A549 (cell line): ENCODE data around the gene SETD2. TPM values are rescaled to one million over a fixed set of nuclear protein-coding genes. Genes with fewer than 3 reads are reported as not detected.

Experiments
- ATAC-seq, 2 experiments: fragments of 200-7000 bp in 1 of 2; fragments of >200 bp in 1 of 2; cut with Nextera tagmentation in 1 of 2; cut with Tn5 transposase in 1 of 2; 3 replicates each; pipeline versions ENCODE4 v1.8.0 to v1.9.1; 2018 to 2020; ENCODE audit warnings: mild to moderate bottlenecking in 1 of 2, moderate library complexity in 1 of 2
- CTCF ChIA-PET: fragments of 300-600 bp; sonication (Branson Sonifier 250); formaldehyde crosslinking; extraction: SDS; loops from one replicate; lab custom pipeline; 2021; ENCODE audit warnings: antibody characterized with exemption, inconsistent platforms; lab: Yijun Ruan, JAX
- POLR2A ChIA-PET: fragments of 350-600 bp; formaldehyde crosslinking; extraction: SDS; loops from one replicate; lab custom pipeline; 2021; ENCODE audit warnings: antibody characterized with exemption, inconsistent platforms; lab: Yijun Ruan, JAX
- DNase-seq, 2 experiments: peaks; one replicate each; pipeline versions ENCODE4 v3.0.0 to v3.0.0-alpha.2; 2011 to 2016; ENCODE audit warnings: low read depth in 1 of 2, low spot score in 1 of 2
- FAIRE-seq: peaks from 2 replicates; lab custom pipeline; 2011; peaks lifted over from hg19 to GRCh38; lab: Jason Lieb, UNC
- H3K27ac ChIP-seq, 2 experiments: fragments of >200 bp; sonication (Bioruptor Twin); formaldehyde crosslinking; 3 replicates each; pipeline ENCODE4 v1.5.1; 2016 to 2017
- H3K4me1 ChIP-seq: fragments of >200 bp; sonication (Bioruptor Twin); formaldehyde crosslinking; 3 replicates; pipeline ENCODE4 v1.6.1; 2016
- H3K4me2 ChIP-seq: fragments of >200 bp; sonication (Bioruptor Twin); formaldehyde crosslinking; 3 replicates; pipeline ENCODE4 v1.6.1; 2016
- H3K4me3 ChIP-seq: fragments of >200 bp; sonication (Bioruptor Twin); formaldehyde crosslinking; 3 replicates; pipeline ENCODE4 v1.5.1; 2016
- H3K9me3 ChIP-seq: fragments of >200 bp; sonication (Bioruptor Twin); formaldehyde crosslinking; 3 replicates; pipeline ENCODE4 v1.6.1; 2016
- BHLHE40 ChIP-seq: IDR thresholded peaks from 2 replicates; pipeline ENCODE4 v1.6.1; 2012; ENCODE audit warnings: low read depth, low read length, inconsistent platforms
- CEBPB ChIP-seq, 2 experiments: fragments of >200 bp in 1 of 2; sonication (Bioruptor Twin) in 1 of 2; formaldehyde crosslinking in 1 of 2; IDR thresholded peaks; 2 replicates each; pipeline ENCODE4 v1.6.1; 2012 to 2016
- EHMT2 ChIP-seq: fragments of 200-600 bp; sonication (generic); IDR thresholded peaks from 2 replicates; pipeline ENCODE4 v1.6.1; 2016; ENCODE audit warnings: antibody characterized with exemption, low read depth, mild to moderate bottlenecking, moderate library complexity
- FOSL2 ChIP-seq, 2 experiments: fragments of 450-650 bp in 1 of 2; fragments of >200 bp in 1 of 2; sonication (Bioruptor Twin) in 1 of 2; formaldehyde crosslinking; IDR thresholded peaks; 2 replicates each; pipeline versions ENCODE4 v1.5.0 to v1.6.1; 2016 to 2020; ENCODE audit warnings: mild to moderate bottlenecking in 1 of 2, moderate library complexity in 1 of 2
- HDAC2 ChIP-seq: fragments of 200-600 bp; sonication (generic); IDR thresholded peaks from 2 replicates; pipeline ENCODE4 v1.6.1; 2016
- HOXA7 ChIP-seq: fragments of 250-450 bp; sonication (Bioruptor Pico); IDR thresholded peaks from 2 replicates; pipeline ENCODE4 v1.5.0; 2020; ENCODE audit warnings: mild to moderate bottlenecking, moderate library complexity
- HOXB5 ChIP-seq: fragments of 250-450 bp; sonication (Bioruptor Pico); IDR thresholded peaks from 2 replicates; pipeline ENCODE4 v1.5.0; 2020; ENCODE audit warnings: mild to moderate bottlenecking, moderate library complexity
- JUNB ChIP-seq: fragments of >200 bp; sonication (Bioruptor Twin); formaldehyde crosslinking; IDR thresholded peaks from 2 replicates; pipeline ENCODE4 v1.6.1; 2016
- KDM5A ChIP-seq: fragments of 200-600 bp; sonication (generic); IDR thresholded peaks from 2 replicates; pipeline ENCODE4 v1.6.1; 2016; ENCODE audit warnings: antibody characterized with exemption, mild to moderate bottlenecking
- MAFK ChIP-seq: fragments of 450-650 bp; IDR thresholded peaks from 2 replicates; pipeline ENCODE4 v1.6.1; 2014; ENCODE audit not compliant: partially characterized antibody
- MYC ChIP-seq: IDR thresholded peaks from 2 replicates; pipeline ENCODE4 v1.6.1; 2012; ENCODE audit warnings: mild to moderate bottlenecking, inconsistent platforms, low read length, improper control_type of control experiment, borderline replicate concordance
- NFE2L2 ChIP-seq: fragments of 150-350 bp; conservative IDR thresholded peaks from 2 replicates; pipeline ENCODE4 v1.6.1; 2014; ENCODE audit warnings: low read length
- RAD21 ChIP-seq, 2 experiments: fragments of >200 bp in 1 of 2; sonication (Bioruptor Twin) in 1 of 2; formaldehyde crosslinking in 1 of 2; IDR thresholded peaks in 1 of 2; conservative IDR thresholded peaks in 1 of 2; 2 replicates in 1 of 2; 3 replicates in 1 of 2; pipeline ENCODE4 v1.6.1; 2012 to 2018; ENCODE audit warnings: inconsistent platforms in 1 of 2
- RARB ChIP-seq: fragments of 250-450 bp; sonication (Bioruptor Pico); IDR thresholded peaks from 2 replicates; pipeline ENCODE4 v1.8.0; 2021; ENCODE audit warnings: mild to moderate bottlenecking, moderate library complexity
- SREBF2 ChIP-seq: fragments of 450-650 bp; IDR thresholded peaks from 2 replicates; pipeline ENCODE4 v1.6.1; 2014; ENCODE audit warnings: mild to moderate bottlenecking, moderate library complexity
- TFCP2L1 ChIP-seq: fragments of 250-450 bp; sonication (Bioruptor Pico); IDR thresholded peaks from 2 replicates; pipeline ENCODE4 v1.5.0; 2021; ENCODE audit warnings: mild to moderate bottlenecking
- ZC3H11A ChIP-seq: fragments of 450-650 bp; IDR thresholded peaks from 2 replicates; pipeline ENCODE4 v1.6.1; 2014; ENCODE audit warnings: antibody characterized with exemption, mild to moderate bottlenecking
- ZFP36 ChIP-seq: fragments of 450-650 bp; IDR thresholded peaks from 2 replicates; pipeline ENCODE4 v1.6.1; 2014; ENCODE audit warnings: borderline replicate concordance; ENCODE audit not compliant: partially characterized antibody
- WGBS: methylation state at CpG from one replicate; pipeline ENCODE4 v1.1.6; 2017; ENCODE audit errors: missing lambda C conversion rate; 5-methylcytosine and 5-hydroxymethylcytosine counted together
- polyA plus RNA-seq, 4 experiments: library from polyadenylated mRNA; depleted of rRNA in 3 of 4; stranded (reverse); fragments of >200 nt; fragmentation: RNase III in 1 of 4; extraction: RNeasy Plus Mini Kit Qiagen cat#74134 plus additional on column Dnase treatment in 1 of 4; gene quantifications; 2 replicates in 3 of 4; 3 replicates in 1 of 4; pipeline ENCODE4 v1.2.3, GENCODE V29; 2011 to 2017
- TF ChIP-seq, protein P1 (sequence below): fragments of 450-650 bp; IDR thresholded peaks from 2 replicates; pipeline ENCODE4 v1.6.1; 2014; ENCODE audit warnings: antibody characterized with exemption
- TF ChIP-seq, protein P2 (sequence below): fragments of >200 bp; sonication (Bioruptor Twin); formaldehyde crosslinking; IDR thresholded peaks from 3 replicates; pipeline ENCODE4 v1.6.1; 2016
- TF ChIP-seq, protein P3 (sequence below): IDR thresholded peaks from 2 replicates; pipeline ENCODE4 v1.6.1; 2012

SETD2 gene
- polyA plus RNA-seq, 2 of the 4 experiments (the other 2 are of a cell fraction), result 16.8 to 26.1 TPM

- TF ChIP-seq, protein P1, sequence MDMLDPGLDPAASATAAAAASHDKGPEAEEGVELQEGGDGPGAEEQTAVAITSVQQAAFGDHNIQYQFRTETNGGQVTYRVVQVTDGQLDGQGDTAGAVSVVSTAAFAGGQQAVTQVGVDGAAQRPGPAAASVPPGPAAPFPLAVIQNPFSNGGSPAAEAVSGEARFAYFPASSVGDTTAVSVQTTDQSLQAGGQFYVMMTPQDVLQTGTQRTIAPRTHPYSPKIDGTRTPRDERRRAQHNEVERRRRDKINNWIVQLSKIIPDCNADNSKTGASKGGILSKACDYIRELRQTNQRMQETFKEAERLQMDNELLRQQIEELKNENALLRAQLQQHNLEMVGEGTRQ, result no peak
- TF ChIP-seq EHMT2 (no peak), RARB (no peak), MYC (no peak), NFE2L2 (no peak)
These were observed 11.3 kb downstream of the SETD2 start (continued) for GRCh38 chr3:47152578-47152977.

GRCh38 chr3:47151836-47152235 is 12.1 kb downstream of the SETD2 start:
- Histone ChIP-seq H3K4me3 (no peak overlapping the region), H3K27ac (no peak overlapping the region), H3K9me3 (no peaks in the 10 kb centered on the region)
- POLR2A ChIA-PET, result no interaction called here
- FAIRE-seq (no peak), DNase-seq (no peak), ATAC-seq (no peak)
- TF ChIP-seq JUNB, result no peak
- no peak for TF ChIP-seq KDM5A
- no peak for TF ChIP-seq FOSL2 (IDR thresholded peaks at IDR 0.05)
- TF ChIP-seq FOSL2 (CRISPR knock-in tag; IDR thresholded peaks at IDR 0.05), result no peak
- TF ChIP-seq ZFP36, result no peak
- TF ChIP-seq, protein P2, sequence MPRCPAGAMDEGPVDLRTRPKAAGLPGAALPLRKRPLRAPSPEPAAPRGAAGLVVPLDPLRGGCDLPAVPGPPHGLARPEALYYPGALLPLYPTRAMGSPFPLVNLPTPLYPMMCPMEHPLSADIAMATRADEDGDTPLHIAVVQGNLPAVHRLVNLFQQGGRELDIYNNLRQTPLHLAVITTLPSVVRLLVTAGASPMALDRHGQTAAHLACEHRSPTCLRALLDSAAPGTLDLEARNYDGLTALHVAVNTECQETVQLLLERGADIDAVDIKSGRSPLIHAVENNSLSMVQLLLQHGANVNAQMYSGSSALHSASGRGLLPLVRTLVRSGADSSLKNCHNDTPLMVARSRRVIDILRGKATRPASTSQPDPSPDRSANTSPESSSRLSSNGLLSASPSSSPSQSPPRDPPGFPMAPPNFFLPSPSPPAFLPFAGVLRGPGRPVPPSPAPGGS, result no peak
- TF ChIP-seq HOXB5, result no peak
- TF ChIP-seq HDAC2, result no peak
- TF ChIP-seq, protein P3, sequence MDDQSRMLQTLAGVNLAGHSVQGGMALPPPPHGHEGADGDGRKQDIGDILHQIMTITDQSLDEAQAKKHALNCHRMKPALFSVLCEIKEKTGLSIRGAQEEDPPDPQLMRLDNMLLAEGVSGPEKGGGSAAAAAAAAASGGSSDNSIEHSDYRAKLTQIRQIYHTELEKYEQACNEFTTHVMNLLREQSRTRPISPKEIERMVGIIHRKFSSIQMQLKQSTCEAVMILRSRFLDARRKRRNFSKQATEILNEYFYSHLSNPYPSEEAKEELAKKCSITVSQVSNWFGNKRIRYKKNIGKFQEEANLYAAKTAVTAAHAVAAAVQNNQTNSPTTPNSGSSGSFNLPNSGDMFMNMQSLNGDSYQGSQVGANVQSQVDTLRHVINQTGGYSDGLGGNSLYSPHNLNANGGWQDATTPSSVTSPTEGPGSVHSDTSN, result no peak
- no peak for TF ChIP-seq CEBPB (IDR thresholded peaks at IDR 0.05)
- TF ChIP-seq TFCP2L1 (CRISPR knock-in tag), result no peak
- TF ChIP-seq, all 56 proteins: peak for 0
- CTCF ChIA-PET, result no interaction called here
- 89% methylated on average over 1 of the region's 1 CpG for WGBS
- H3K4me1 ChIP-seq, result peaks cover 14% of the 10 kb centered on the region; the same call in 1 of the 3 replicates
- no peak overlapping the region for H3K4me2 ChIP-seq

- 32% methylated on average over 2 of the region's 2 CpGs for WGBS
- ChIA-PET CTCF (interaction anchor here (0.6 kb wide), 1 partner anchor 84 kb away, joined by 3 read pairs; no protein-coding TSS in a partner anchor), POLR2A (no interaction called here)
- H3K4me2 ChIP-seq, result no peak overlapping the region
- no peak overlapping the region for H3K4me3 ChIP-seq
- DNase-seq (no peak), ATAC-seq (no peak), FAIRE-seq (no peak)
- H3K4me1 ChIP-seq, result peaks cover 11% of the 10 kb centered on the region; the same call in 1 of the 3 replicates
- no peak for TF ChIP-seq RAD21 (conservative IDR thresholded peaks at IDR 0.05 in 1 of 2, IDR thresholded peaks at IDR 0.05 in 1 of 2)
- TF ChIP-seq ZC3H11A, result no peak
- no peak for TF ChIP-seq HOXA7
- no peak for TF ChIP-seq SREBF2
- no peak for TF ChIP-seq BHLHE40
- no peak for TF ChIP-seq HDAC2
- no peak for TF ChIP-seq MAFK
- no peak for TF ChIP-seq TFCP2L1 (CRISPR knock-in tag)
- no peak overlapping the region for H3K27ac ChIP-seq
- no peaks in the 10 kb centered on the region for H3K9me3 ChIP-seq
These were observed 14.5 kb downstream of the SETD2 start for GRCh38 chr3:47149339-47149933.
